Thoracic aorta (tissue), 2 donors: Measurements from ENCODE around the gene MCL1. TPM values are rescaled to one million over a fixed set of nuclear protein-coding genes. Genes with fewer than 3 reads are reported as not detected.
"Not testable (repeated sequence)": the region's sequence is repeated elsewhere in the genome, so short reads cannot be mapped to it uniquely, and the experiment has no call there.

ENCODE experiments used
- ATAC-seq: fragments of 150-250 bp; one replicate; pipeline ENCODE4 v1.8.0; 2017; ENCODE audit warnings: low read depth; ENCODE audit not compliant: insufficient number of reproducible peaks, low FRiP score
- DNase-seq: peaks from one replicate; pipeline ENCODE4 v3.0.0-alpha.2; 2020; ENCODE audit warnings: low spot score
- H3K27ac ChIP-seq, 2 donors: fragments of 200-600 bp; sonication (generic); 1 replicate in 1 of 2; 2 replicates in 1 of 2; pipeline ENCODE4 v1.5.1; 2016; ENCODE audit warnings: mild to moderate bottlenecking in 2 of 2, moderate library complexity in 2 of 2
- H3K27me3 ChIP-seq: fragments of 200-600 bp; sonication (generic); replicated peaks from 2 replicates; pipeline ENCODE4 v1.6.0; 2016; ENCODE audit warnings: mild to moderate bottlenecking; ENCODE audit not compliant: insufficient read depth
- H3K36me3 ChIP-seq: fragments of 200-600 bp; sonication (generic); one replicate; pipeline ENCODE4 v1.5.1; 2016
- H3K4me1 ChIP-seq, 2 donors: fragments of 200-600 bp; sonication (generic); 1 replicate in 1 of 2; 2 replicates in 1 of 2; pipeline versions ENCODE4 v1.5.1 to v1.6.0; 2016; ENCODE audit warnings: low read depth in 2 of 2, mild to moderate bottlenecking in 1 of 2; ENCODE audit not compliant: control insufficient read depth in 1 of 2
- H3K4me3 ChIP-seq: fragments of 200-600 bp; sonication (generic); 2 replicates; pipeline ENCODE4 v1.5.1; 2016; ENCODE audit warnings: mild to moderate bottlenecking
- H3K9me3 ChIP-seq: fragments of 200-600 bp; sonication (generic); 2 replicates; pipeline ENCODE4 v1.5.1; 2016
- total RNA-seq, 2 donors: library from RNA; depleted of rRNA; stranded (reverse); fragments of >200 nt; gene quantifications; one replicate each; pipeline versions ENCODE4 v1.1.0 to v1.2.3, GENCODE V29; 2016
- TF ChIP-seq, protein P1 (sequence below): fragments of 200-600 bp; sonication (generic); IDR thresholded peaks from one replicate; pipeline ENCODE4 v1.5.1; 2019; ENCODE audit warnings: antibody characterized with exemption

Gene MCL1
- total RNA-seq, 2 donors from 2014 or later: 588 to 607 TPM

DNA sequence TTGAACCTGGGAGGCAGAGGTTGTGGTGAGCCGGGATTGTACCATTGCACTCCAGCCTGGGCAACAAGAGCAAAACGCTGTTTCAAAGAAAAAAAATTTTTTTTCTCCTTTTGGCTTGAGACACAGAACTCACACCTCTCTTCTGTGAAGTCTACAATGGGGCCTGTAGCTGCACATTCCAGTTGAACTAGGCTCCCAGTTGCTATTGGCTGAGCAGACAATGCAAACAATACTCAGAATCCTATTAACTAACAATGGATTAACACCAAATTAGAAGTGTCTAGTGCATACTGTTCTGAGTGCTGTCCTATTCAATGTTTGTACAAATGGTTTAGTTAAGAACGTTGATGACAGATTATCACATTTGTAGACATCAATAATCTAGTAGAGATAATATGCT, 17.6 kb upstream of the MCL1 start:
- Histone ChIP-seq H3K4me3 (no peak overlapping the region), H3K36me3 (peaks cover 12% of the 10 kb centered on the region), H3K27ac (no peak overlapping the region), H3K27me3 (no peaks in the 10 kb centered on the region), H3K9me3 (no peaks in the 10 kb centered on the region), H3K4me1 (no peaks in the 10 kb centered on the region)
- DNase-seq (no peak), ATAC-seq (no peak)
- TF ChIP-seq, protein P1, sequence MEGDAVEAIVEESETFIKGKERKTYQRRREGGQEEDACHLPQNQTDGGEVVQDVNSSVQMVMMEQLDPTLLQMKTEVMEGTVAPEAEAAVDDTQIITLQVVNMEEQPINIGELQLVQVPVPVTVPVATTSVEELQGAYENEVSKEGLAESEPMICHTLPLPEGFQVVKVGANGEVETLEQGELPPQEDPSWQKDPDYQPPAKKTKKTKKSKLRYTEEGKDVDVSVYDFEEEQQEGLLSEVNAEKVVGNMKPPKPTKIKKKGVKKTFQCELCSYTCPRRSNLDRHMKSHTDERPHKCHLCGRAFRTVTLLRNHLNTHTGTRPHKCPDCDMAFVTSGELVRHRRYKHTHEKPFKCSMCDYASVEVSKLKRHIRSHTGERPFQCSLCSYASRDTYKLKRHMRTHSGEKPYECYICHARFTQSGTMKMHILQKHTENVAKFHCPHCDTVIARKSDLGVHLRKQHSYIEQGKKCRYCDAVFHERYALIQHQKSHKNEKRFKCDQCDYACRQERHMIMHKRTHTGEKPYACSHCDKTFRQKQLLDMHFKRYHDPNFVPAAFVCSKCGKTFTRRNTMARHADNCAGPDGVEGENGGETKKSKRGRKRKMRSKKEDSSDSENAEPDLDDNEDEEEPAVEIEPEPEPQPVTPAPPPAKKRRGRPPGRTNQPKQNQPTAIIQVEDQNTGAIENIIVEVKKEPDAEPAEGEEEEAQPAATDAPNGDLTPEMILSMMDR: no peak

DNA sequence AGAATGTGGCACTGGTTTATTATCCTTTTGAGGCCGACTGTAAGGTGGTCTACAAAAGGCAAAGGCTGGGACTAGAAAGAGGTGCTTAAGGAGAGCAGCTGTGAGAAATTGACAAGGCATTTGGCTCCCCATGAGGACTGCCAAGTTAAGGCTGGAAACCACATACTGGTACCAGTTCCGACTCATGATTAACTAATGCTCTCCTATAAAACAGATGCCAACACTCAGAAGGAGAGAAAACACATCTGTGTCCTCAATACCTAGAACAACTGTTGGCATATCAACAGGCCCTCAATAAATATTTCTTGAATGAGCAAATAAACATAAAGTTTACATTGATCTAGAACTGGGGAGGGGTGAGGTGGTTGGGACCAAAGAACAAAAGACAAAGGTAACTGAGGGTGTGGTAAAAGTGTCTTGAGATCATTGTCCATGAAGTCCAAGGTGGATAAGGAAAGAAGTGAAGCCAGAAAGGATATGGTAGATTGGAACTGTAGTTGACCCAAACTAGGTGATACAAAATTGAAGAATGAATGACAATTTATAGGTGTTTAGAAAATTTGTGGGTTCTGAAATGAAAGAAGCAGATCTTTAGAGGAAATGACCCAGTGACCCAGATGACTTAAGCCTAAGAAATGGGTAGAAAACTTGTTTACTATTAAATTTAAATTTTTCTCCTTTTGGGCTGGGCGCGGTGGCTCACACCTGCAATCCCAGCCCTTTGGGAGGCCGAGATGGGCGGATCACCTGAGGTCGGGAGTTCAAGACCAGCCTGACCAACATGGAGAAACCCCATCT, 16.9 kb upstream of the MCL1 start:
- ATAC-seq (no peak), DNase-seq (no peak)
- Histone ChIP-seq H3K36me3 (peaks cover 12% of the 10 kb centered on the region), H3K27me3 (no peaks in the 10 kb centered on the region), H3K9me3 (no peaks in the 10 kb centered on the region), H3K4me3 (no peak overlapping the region), H3K27ac (no peak overlapping the region), H3K4me1 (no peaks in the 10 kb centered on the region)
- TF ChIP-seq, protein P1: no peak

GRCh38 chr1:150582371-150582770, 3.0 kb upstream of the MCL1 start:
- no peak for DNase-seq
- TF ChIP-seq, protein P1: no peak
- no peak for ATAC-seq
- Histone ChIP-seq H3K27ac (no peak overlapping the region), H3K27me3 (no peaks in the 10 kb centered on the region), H3K36me3 (peaks cover 4% of the 10 kb centered on the region), H3K4me3 (no peak overlapping the region), H3K4me1 (peaks cover 5 to 6% of the 10 kb centered on the region in 2 donors), H3K9me3 (no peaks in the 10 kb centered on the region)

- not testable (repeated sequence) for H3K4me3 ChIP-seq, DNase-seq, H3K4me1 ChIP-seq, H3K27ac ChIP-seq, H3K36me3 ChIP-seq, H3K9me3 ChIP-seq, ATAC-seq, H3K27me3 ChIP-seq
These were observed 2.6 kb upstream of the MCL1 start for GRCh38 chr1:150581962-150582361.

DNA sequence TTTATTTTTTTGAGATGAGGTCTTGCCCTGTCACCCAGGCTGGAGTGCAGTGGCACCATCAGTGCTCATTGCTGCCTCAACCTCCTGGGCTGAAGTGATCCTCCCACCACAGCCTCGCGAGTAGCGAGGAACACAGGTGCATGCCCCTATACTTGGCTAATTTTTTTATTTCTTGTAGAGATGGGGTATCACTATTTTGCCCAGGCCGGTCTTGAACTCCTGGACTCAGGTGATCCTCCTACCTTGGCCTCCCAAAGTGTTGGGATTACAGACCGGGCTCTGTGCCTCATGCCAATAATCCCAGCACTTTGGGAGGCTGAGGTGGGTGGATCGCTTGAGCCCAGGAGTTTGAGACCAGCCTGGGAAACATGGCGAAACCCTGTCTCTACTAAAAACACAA, 2.0 kb upstream of the MCL1 start:
- not testable (repeated sequence) for H3K4me1 ChIP-seq, H3K27me3 ChIP-seq, H3K27ac ChIP-seq, DNase-seq, ATAC-seq, H3K4me3 ChIP-seq, H3K9me3 ChIP-seq
- H3K36me3 ChIP-seq: peaks cover 14% of the 10 kb centered on the region

DNA sequence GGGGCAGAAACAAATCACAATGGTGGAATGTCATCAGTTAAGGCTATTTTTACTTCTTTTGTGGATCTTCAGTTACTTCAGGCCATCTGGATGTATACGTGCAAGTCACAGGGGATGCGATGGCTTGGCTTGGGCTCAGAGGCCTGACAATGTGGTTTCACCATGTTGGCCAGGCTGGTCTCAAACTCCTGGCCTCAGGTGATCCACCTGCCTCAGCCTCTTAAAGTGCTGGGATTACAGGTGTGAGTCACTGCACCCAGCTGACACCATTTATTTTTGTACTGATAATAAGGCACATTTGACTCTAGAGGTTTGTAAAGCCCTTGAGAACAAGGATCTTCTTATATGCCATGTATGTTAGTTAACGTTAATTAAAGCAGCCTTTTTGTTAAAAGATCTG, 1.6 kb upstream of the MCL1 start:
- not testable (repeated sequence) for H3K27me3 ChIP-seq, H3K9me3 ChIP-seq, DNase-seq, H3K4me1 ChIP-seq, H3K4me3 ChIP-seq, ATAC-seq, H3K27ac ChIP-seq
- H3K36me3 ChIP-seq: peaks cover 18% of the 10 kb centered on the region
